Measurements from ENCODE around the gene POU2AF3. TPM values are rescaled to one million over a fixed set of nuclear protein-coding genes. Genes with fewer than 3 reads are reported as not detected.

Gene POU2AF3
- total and polyA plus RNA-seq, 11 donors: 0.15 to 2.1 (median 0.54) TPM; not detected in 5

DNA sequence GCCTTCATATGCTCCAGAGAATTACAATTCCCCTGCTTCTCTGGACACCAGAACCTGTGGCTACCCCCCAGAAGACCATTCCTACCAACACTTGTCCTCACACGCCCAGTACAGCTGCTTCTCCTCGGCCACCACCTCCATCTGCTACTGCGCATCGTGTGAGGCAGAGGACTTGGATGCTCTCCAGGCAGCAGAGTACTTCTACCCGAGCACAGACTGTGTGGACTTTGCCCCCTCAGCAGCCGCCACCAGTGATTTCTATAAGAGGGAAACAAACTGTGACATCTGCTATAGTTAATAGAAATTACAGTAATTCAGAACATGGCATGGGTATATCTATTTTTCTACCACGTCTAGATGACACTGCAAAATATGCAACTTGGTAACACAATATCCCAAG, 9.8 kb downstream of the POU2AF3 start:
- 47 to 59% (median 53%) methylated on average over 7 of the region's 7 CpGs for WGBS, 4 donors
- H3K27ac ChIP-seq: no peak overlapping the region

DNA sequence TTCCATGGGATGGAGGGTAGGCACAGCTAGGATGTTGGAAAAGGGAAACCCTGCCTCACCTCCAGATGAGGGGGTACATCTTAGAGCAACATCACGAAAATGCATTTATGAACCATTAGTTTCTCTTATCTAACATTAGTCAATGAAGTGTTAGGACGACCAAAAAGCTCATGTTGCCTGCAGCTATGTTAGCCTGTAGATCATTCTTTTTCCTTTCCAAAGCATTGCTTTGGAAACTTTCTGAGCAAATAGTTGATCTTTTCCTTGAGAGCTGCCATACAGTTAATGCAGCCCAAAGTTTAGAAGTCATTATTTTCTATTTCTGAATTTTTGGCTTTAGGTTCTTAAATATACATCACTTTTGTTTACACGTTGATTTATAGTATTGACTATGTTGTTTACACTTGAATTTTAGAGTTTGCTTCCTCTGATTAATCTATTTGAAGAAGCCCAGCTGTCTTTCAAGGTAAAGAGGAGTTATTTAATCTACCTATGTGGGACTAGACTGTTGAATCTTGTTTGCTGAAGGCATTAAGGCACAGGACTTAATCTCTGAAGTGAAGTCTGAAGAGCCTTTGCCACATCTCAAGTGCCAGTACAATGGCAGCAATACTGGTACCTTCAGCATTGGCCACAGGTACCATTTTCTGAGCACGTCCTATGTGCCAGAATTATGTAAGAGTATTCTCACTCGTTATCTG, 11.0 kb downstream of the POU2AF3 start:
- peaks cover 0 to 16% (median 3%) of the 10 kb centered on the region in 9 donors for H3K27me3 ChIP-seq
- WGBS, 4 donors: 73 to 79% (median 76%) methylated on average over 5 of the region's 5 CpGs
- TF ChIP-seq POLR2A (IDR thresholded peaks at IDR 0.05): no peak
- TF ChIP-seq, protein P1, sequence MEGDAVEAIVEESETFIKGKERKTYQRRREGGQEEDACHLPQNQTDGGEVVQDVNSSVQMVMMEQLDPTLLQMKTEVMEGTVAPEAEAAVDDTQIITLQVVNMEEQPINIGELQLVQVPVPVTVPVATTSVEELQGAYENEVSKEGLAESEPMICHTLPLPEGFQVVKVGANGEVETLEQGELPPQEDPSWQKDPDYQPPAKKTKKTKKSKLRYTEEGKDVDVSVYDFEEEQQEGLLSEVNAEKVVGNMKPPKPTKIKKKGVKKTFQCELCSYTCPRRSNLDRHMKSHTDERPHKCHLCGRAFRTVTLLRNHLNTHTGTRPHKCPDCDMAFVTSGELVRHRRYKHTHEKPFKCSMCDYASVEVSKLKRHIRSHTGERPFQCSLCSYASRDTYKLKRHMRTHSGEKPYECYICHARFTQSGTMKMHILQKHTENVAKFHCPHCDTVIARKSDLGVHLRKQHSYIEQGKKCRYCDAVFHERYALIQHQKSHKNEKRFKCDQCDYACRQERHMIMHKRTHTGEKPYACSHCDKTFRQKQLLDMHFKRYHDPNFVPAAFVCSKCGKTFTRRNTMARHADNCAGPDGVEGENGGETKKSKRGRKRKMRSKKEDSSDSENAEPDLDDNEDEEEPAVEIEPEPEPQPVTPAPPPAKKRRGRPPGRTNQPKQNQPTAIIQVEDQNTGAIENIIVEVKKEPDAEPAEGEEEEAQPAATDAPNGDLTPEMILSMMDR (IDR thresholded peaks at IDR 0.05): no peak
- no peak overlapping the region for H3K27ac ChIP-seq
- DNase-seq (no peak), ATAC-seq (no peak)
- H3K36me3 ChIP-seq: no peaks in the 10 kb centered on the region
- no peak overlapping the region for H3K4me3 ChIP-seq
- peaks cover 0 to 3% (median 0%) of the 10 kb centered on the region in 12 donors for H3K4me1 ChIP-seq
- intact Hi-C loops (cut with DNase I): no loop called here
- no peaks in the 10 kb centered on the region for H3K9me3 ChIP-seq

More for the DNA sequence above, 9.8 kb downstream of the POU2AF3 start:
- intact Hi-C loops (cut with DNase I): no loop called here
- ATAC-seq (peak in 3 of 4 donors; percentile 49 to 72 (median 69)), DNase-seq (peak in 2 of 5 donors; percentile 45 to 61)
- no peaks in the 10 kb centered on the region for H3K36me3 ChIP-seq
- no peak overlapping the region for H3K4me3 ChIP-seq
- peaks cover 0 to 4% (median 0%) of the 10 kb centered on the region in 12 donors for H3K4me1 ChIP-seq
- H3K9me3 ChIP-seq: no peaks in the 10 kb centered on the region
- TF ChIP-seq, protein P1 (IDR thresholded peaks at IDR 0.05): no peak
- TF ChIP-seq POLR2A (IDR thresholded peaks at IDR 0.05): no peak
- peaks cover 0 to 17% (median 3%) of the 10 kb centered on the region in 9 donors for H3K27me3 ChIP-seq

DNA sequence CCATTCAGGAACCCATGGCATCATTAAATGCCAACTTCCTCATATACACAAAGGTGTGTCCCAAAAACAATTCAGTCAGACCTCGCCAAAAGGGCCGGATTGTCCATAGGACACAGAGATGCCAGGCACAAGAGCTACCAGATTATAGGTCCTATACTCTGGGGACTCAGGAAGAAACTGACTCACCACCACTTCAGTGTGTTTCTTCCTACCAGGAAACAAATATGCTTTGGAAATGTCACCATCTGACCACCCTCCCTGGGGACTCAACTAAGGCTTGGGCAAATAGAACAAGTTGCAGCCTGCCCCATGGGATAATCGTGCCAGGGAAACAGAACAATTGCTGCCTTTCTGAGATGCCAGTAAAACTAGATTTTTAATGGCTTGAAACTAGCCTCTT, 11.7 kb downstream of the POU2AF3 start:
- peaks cover 0 to 16% (median 3%) of the 10 kb centered on the region in 9 donors for H3K27me3 ChIP-seq
- TF ChIP-seq, protein P1 (IDR thresholded peaks at IDR 0.05): no peak
- TF ChIP-seq POLR2A (IDR thresholded peaks at IDR 0.05): no peak
- intact Hi-C loops (cut with DNase I): no loop called here
- WGBS, 4 donors: 57 to 82% (median 69%) methylated on average over 3 of the region's 3 CpGs
- peaks cover 0 to 3% (median 0%) of the 10 kb centered on the region in 12 donors for H3K4me1 ChIP-seq
- no peak for DNase-seq
- H3K27ac ChIP-seq: no peak overlapping the region
- no peaks in the 10 kb centered on the region for H3K36me3 ChIP-seq
- no peaks in the 10 kb centered on the region for H3K9me3 ChIP-seq
- no peak for ATAC-seq
- H3K4me3 ChIP-seq: no peak overlapping the region

DNA sequence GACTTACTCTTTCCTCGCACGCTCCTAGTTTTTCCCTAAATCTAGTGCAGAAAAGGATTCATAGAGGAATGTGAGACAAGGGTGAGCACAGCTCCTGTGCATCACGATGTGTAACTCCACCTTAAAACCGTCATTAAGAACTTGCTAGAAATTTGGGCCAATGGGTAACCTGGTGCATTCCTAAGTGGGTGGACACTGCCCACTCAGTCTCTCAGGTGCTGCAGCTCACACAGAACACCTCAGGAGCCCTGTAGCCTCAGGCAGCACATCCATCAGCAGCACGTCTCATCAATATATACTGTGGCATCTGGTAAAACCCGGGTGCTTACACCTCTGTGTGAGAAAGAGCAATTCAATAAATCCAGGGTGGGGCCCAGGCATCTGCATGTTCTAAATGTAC, 12.4 kb downstream of the POU2AF3 start:
- H3K27ac ChIP-seq: no peak overlapping the region
- ATAC-seq: no peak
- peaks cover 0 to 16% (median 3%) of the 10 kb centered on the region in 9 donors for H3K27me3 ChIP-seq

More for the DNA sequence above, 12.4 kb downstream of the POU2AF3 start:
- Histone ChIP-seq H3K4me1 (peaks cover 0 to 3% (median 0%) of the 10 kb centered on the region in 12 donors), H3K9me3 (peaks cover 0 to 4% (median 0%) of the 10 kb centered on the region in 12 donors), H3K36me3 (no peaks in the 10 kb centered on the region), H3K4me3 (no peak overlapping the region)
- TF ChIP-seq POLR2A (IDR thresholded peaks at IDR 0.05): no peak
- TF ChIP-seq, protein P1 (IDR thresholded peaks at IDR 0.05): no peak
- WGBS, 4 donors: 76 to 88% (median 83%) methylated on average over 6 of the region's 6 CpGs
- intact Hi-C loops (cut with DNase I): no loop called here
- DNase-seq: no peak
